Suprapubic skin (tissue), 4 donors: ENCODE results near the gene PTPRF. TPM values are rescaled to one million over a fixed set of nuclear protein-coding genes. Genes with fewer than 3 reads are reported as not detected.

Experiments used
- DNase-seq, 2 donors: peaks; one replicate each; pipeline ENCODE4 v3.0.0-alpha.2; 2019; ENCODE audit warnings: low spot score in 2 of 2
- H3K27ac ChIP-seq: fragments of 200-600 bp; sonication (generic); one replicate; pipeline ENCODE4 v1.5.1; 2019
- H3K27me3 ChIP-seq: fragments of 200-600 bp; sonication (generic); one replicate; pipeline ENCODE4 v1.5.1; 2019
- H3K36me3 ChIP-seq: fragments of 200-600 bp; sonication (generic); one replicate; pipeline ENCODE4 v1.5.1; 2019
- H3K4me1 ChIP-seq: fragments of 200-600 bp; sonication (generic); one replicate; pipeline ENCODE4 v1.5.1; 2019
- H3K4me3 ChIP-seq: fragments of 200-600 bp; sonication (generic); one replicate; pipeline ENCODE4 v1.5.1; 2019; ENCODE audit warnings: mild to moderate bottlenecking
- H3K9me3 ChIP-seq: fragments of 200-600 bp; sonication (generic); one replicate; pipeline ENCODE4 v1.5.1; 2019
- EP300 ChIP-seq: sonication (generic); formaldehyde crosslinking; IDR thresholded peaks from one replicate; pipeline ENCODE4 v1.6.1; 2017; ENCODE audit warnings: antibody characterized with exemption
- POLR2A ChIP-seq, 2 donors: fragments of 450-650 bp; IDR thresholded peaks; one replicate each; pipeline ENCODE4 v1.6.1; 2017; ENCODE audit warnings: antibody characterized with exemption in 2 of 2, mild to moderate bottlenecking in 2 of 2, moderate library complexity in 2 of 2
- POLR2AphosphoS5 ChIP-seq, 3 donors: sonication (generic); formaldehyde crosslinking; IDR thresholded peaks; one replicate each; pipeline ENCODE4 v1.6.1; 2017; ENCODE audit warnings: antibody characterized with exemption in 3 of 3
- WGBS: methylation state at CpG from one replicate; pipeline ENCODE4 v1.1.5; 2018; 5-methylcytosine and 5-hydroxymethylcytosine counted together
- total RNA-seq, 4 donors: library from RNA; depleted of rRNA; stranded (reverse); fragments of >200 nt; gene quantifications; one replicate each; pipeline ENCODE4 v1.1.0, GENCODE V29; 2016
- TF ChIP-seq, protein P1 (sequence below), 2 donors: fragments of 200-600 bp in 1 of 2; fragments of 450-650 bp in 1 of 2; sonication (generic) in 1 of 2; IDR thresholded peaks; one replicate each; pipeline ENCODE4 v1.5.1; 2016 to 2019; ENCODE audit warnings: antibody characterized with exemption in 2 of 2, mild to moderate bottlenecking in 1 of 2, moderate library complexity in 1 of 2

PTPRF gene
- total RNA-seq, 4 donors from 2014 or later = 209 to 373 (median 289) TPM

DNA sequence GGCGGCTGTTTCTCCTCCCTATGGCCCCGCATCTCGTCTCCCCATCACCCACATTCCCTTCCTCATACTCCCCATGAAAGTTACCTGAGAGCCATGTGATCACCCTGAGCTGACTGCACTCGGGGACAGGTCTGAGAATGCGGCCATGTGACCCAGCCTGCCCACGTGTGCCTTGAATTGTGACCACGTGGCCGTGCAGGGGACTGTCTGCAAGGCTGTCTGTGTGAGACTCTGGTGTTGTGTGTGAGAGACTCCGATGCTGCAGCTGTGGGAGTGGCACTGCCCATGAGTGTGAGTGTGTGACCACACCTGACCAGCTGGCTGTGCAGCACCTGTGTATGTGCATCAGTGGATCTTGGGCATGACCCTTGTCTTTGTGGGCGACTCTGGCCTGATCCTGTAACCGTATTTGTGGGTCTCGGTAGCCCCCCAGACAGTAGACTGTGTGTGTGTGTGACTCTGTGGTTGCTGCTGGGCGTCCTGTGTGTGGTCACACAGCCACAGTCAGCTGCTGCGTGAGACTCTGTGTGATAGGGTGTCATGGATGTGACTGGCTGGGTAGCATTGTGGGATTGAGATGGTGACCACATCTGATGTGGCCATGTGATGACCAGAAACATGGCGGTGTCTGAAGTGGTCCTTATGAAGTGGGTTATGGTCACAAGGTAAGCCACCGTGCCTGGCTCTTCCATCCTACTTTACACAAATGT lies 62.4 kb downstream of the PTPRF start:
- Histone ChIP-seq H3K36me3 (peaks cover 68% of the 10 kb centered on the region), H3K9me3 (no peaks in the 10 kb centered on the region), H3K27me3 (no peaks in the 10 kb centered on the region), H3K27ac (no peak overlapping the region), H3K4me1 (peaks cover under 1% of the 10 kb centered on the region), H3K4me3 (no peak overlapping the region)
- no peak for TF ChIP-seq EP300
- TF ChIP-seq POLR2A (IDR thresholded peaks at IDR 0.05) = no peak
- TF ChIP-seq POLR2AphosphoS5 (IDR thresholded peaks at IDR 0.05) = no peak
- TF ChIP-seq, protein P1, sequence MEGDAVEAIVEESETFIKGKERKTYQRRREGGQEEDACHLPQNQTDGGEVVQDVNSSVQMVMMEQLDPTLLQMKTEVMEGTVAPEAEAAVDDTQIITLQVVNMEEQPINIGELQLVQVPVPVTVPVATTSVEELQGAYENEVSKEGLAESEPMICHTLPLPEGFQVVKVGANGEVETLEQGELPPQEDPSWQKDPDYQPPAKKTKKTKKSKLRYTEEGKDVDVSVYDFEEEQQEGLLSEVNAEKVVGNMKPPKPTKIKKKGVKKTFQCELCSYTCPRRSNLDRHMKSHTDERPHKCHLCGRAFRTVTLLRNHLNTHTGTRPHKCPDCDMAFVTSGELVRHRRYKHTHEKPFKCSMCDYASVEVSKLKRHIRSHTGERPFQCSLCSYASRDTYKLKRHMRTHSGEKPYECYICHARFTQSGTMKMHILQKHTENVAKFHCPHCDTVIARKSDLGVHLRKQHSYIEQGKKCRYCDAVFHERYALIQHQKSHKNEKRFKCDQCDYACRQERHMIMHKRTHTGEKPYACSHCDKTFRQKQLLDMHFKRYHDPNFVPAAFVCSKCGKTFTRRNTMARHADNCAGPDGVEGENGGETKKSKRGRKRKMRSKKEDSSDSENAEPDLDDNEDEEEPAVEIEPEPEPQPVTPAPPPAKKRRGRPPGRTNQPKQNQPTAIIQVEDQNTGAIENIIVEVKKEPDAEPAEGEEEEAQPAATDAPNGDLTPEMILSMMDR (IDR thresholded peaks at IDR 0.05) = no peak
- WGBS = 84% methylated on average over 9 of the region's 16 CpGs
- DNase-seq = no peak

DNA sequence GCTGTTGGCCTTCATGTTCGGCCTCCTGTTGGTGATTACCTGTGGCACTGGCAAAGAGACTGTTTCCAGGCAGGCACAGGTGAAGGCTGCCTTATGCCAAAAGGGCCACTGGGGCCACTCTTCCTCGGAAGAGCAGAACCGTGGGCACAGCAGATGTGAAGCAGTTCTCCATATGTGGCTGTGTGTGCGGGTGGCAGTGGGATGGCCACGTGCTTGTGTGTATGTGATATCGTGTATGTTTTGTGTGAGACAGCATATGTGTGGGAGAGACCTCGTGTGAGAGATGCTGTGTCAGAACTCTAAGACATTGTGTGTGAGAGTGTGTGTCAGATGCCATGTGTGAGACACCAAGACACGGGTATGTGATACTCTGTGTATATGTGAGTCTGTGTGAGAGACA lies 65.9 kb downstream of the PTPRF start:
- peaks cover 86% of the 10 kb centered on the region for H3K36me3 ChIP-seq
- 76% methylated on average over 8 of the region's 8 CpGs for WGBS

DNA sequence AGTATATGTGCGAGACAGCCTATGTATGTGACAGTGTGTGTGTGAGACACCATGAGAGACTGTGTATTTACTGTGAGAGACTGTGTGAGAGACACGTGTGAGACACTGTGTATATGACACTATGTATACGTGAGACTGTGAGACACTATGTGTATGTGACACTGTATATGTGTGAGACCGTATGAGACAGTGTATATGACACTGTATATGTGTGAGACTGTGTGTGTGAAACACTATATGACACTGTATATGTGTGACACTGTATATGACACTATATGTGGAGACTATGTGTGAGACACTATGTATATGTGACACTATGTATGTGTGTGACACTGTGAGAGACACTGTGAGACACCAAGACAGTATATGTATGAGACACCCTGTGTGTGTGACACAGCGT lies 66.3 kb downstream of the PTPRF start:
- DNase-seq = no peak
- Histone ChIP-seq H3K4me3 (no peak overlapping the region), H3K27ac (no peak overlapping the region), H3K9me3 (no peaks in the 10 kb centered on the region), H3K27me3 (no peaks in the 10 kb centered on the region), H3K4me1 (no peaks in the 10 kb centered on the region), H3K36me3 (peaks cover 86% of the 10 kb centered on the region)
- TF ChIP-seq POLR2AphosphoS5 (IDR thresholded peaks at IDR 0.05) = no peak
- no peak for TF ChIP-seq EP300
- TF ChIP-seq, protein P1 (IDR thresholded peaks at IDR 0.05) = no peak
- TF ChIP-seq POLR2A (IDR thresholded peaks at IDR 0.05) = no peak
- 79% methylated on average over 5 of the region's 5 CpGs for WGBS

More for the DNA sequence above, 65.9 kb downstream of the PTPRF start:
- Histone ChIP-seq H3K27ac (no peak overlapping the region), H3K9me3 (no peaks in the 10 kb centered on the region), H3K27me3 (no peaks in the 10 kb centered on the region), H3K4me3 (no peak overlapping the region), H3K4me1 (no peaks in the 10 kb centered on the region)
- TF ChIP-seq POLR2AphosphoS5 (IDR thresholded peaks at IDR 0.05) = no peak
- TF ChIP-seq EP300 = no peak
- TF ChIP-seq, protein P1 (IDR thresholded peaks at IDR 0.05) = no peak
- no peak for TF ChIP-seq POLR2A (IDR thresholded peaks at IDR 0.05)
- DNase-seq = no peak

DNA sequence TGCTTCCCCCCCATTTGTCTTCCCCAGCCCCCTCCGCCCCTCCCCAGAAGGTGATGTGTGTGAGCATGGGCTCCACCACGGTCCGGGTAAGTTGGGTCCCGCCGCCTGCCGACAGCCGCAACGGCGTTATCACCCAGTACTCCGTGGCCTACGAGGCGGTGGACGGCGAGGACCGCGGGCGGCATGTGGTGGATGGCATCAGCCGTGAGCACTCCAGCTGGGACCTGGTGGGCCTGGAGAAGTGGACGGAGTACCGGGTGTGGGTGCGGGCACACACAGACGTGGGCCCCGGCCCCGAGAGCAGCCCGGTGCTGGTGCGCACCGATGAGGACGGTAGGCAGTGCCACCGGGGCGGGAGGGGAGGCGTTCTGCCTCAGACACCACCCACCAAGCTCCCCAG lies 67.0 kb downstream of the PTPRF start:
- 95% methylated on average over 21 of the region's 31 CpGs for WGBS
- TF ChIP-seq POLR2A (IDR thresholded peaks at IDR 0.05) (no peak), EP300 (no peak), POLR2AphosphoS5 (IDR thresholded peaks at IDR 0.05) (no peak)
- TF ChIP-seq, protein P1 (IDR thresholded peaks at IDR 0.05) = no peak
- H3K27ac ChIP-seq = no peak overlapping the region
- H3K9me3 ChIP-seq = no peaks in the 10 kb centered on the region
- no peaks in the 10 kb centered on the region for H3K27me3 ChIP-seq
- H3K4me1 ChIP-seq = no peaks in the 10 kb centered on the region
- H3K4me3 ChIP-seq = no peak overlapping the region
- no peak for DNase-seq
- H3K36me3 ChIP-seq = peaks cover 83% of the 10 kb centered on the region

DNA sequence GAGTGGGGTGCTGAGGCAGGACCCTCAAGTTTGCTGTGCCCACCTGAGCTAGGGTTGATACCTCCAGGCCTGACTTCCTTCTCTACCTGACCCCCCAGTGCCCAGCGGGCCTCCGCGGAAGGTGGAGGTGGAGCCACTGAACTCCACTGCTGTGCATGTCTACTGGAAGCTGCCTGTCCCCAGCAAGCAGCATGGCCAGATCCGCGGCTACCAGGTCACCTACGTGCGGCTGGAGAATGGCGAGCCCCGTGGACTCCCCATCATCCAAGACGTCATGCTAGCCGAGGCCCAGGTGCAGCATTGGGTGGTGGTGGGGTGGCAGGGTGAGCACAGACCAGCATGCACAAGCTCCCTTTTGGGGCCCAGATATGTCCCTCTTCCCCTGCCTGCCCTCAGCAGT lies 67.9 kb downstream of the PTPRF start:
- Histone ChIP-seq H3K27me3 (no peaks in the 10 kb centered on the region), H3K4me1 (no peaks in the 10 kb centered on the region), H3K4me3 (no peak overlapping the region), H3K9me3 (no peaks in the 10 kb centered on the region), H3K27ac (no peak overlapping the region), H3K36me3 (peaks cover 85% of the 10 kb centered on the region)
- WGBS = no CpG with 5 or more reads among the region's 11 CpGs
- TF ChIP-seq POLR2AphosphoS5 (IDR thresholded peaks at IDR 0.05) (no peak), EP300 (no peak), POLR2A (IDR thresholded peaks at IDR 0.05) (no peak)
- TF ChIP-seq, protein P1 (IDR thresholded peaks at IDR 0.05) = no peak
- no peak for DNase-seq
